ENCODE data around the gene PGBD5. TPM values are rescaled to one million over a fixed set of nuclear protein-coding genes. Genes with fewer than 3 reads are reported as not detected.

PGBD5 gene
- total and polyA plus RNA-seq, 4 donors: 0.54 to 3.0 (median 1.8) TPM

GRCh38 chr1:230308821-230309220, 117.3 kb downstream of the PGBD5 start:
- H3K9me3 ChIP-seq (ENCODE audit: control insufficient read depth in 4 of 4, insufficient read depth in 3 of 4, low read length in 3 of 4): no peaks in the 10 kb centered on the region
- H3K36me3 ChIP-seq (ENCODE audit: control insufficient read depth in 4 of 4, insufficient read depth in 4 of 4, low read length in 4 of 4): no peaks in the 10 kb centered on the region
- H3K27ac ChIP-seq (ENCODE audit: low read depth in 1 of 2, low read length in 1 of 2): no peak overlapping the region
- 91 to 98% methylated on average over 17 of the region's 17 CpGs for WGBS, 2 donors
- H3K4me3 ChIP-seq: no peak overlapping the region
- H3K4me1 ChIP-seq (ENCODE audit: control insufficient read depth in 5 of 5, insufficient read depth in 5 of 5, low read length in 5 of 5): peaks cover 0 to 6% (median 0%) of the 10 kb centered on the region in 5 donors
- DNase-seq: no peak
- peaks cover 0 to 2% (median 0%) of the 10 kb centered on the region in 3 donors for H3K27me3 ChIP-seq (ENCODE audit: control insufficient read depth in 3 of 3, insufficient read depth in 3 of 3, low read length in 2 of 3)
- no peak overlapping the region for H3K9ac ChIP-seq (ENCODE audit: insufficient read depth in 1 of 2, low read length in 2 of 2)
- ATAC-seq (ENCODE audit: insufficient read depth, low FRiP score): no peak
- TF ChIP-seq CTCF (IDR thresholded peaks at IDR 0.05; ENCODE audit: control extremely low read depth, extremely low read depth): no peak

GRCh38 chr1:230308039-230308438, 118.1 kb downstream of the PGBD5 start:
- TF ChIP-seq CTCF (IDR thresholded peaks at IDR 0.05; ENCODE audit: control extremely low read depth, extremely low read depth): no peak
- Histone ChIP-seq H3K4me3 (no peak overlapping the region), H3K36me3 (ENCODE audit: control insufficient read depth in 4 of 4, insufficient read depth in 4 of 4, low read length in 4 of 4) (no peaks in the 10 kb centered on the region), H3K9me3 (ENCODE audit: control insufficient read depth in 4 of 4, insufficient read depth in 3 of 4, low read length in 3 of 4) (no peaks in the 10 kb centered on the region), H3K27ac (ENCODE audit: low read depth in 1 of 2, low read length in 1 of 2) (no peak overlapping the region), H3K27me3 (ENCODE audit: control insufficient read depth in 3 of 3, insufficient read depth in 3 of 3, low read length in 2 of 3) (peaks cover 0 to 2% (median 0%) of the 10 kb centered on the region in 3 donors), H3K4me1 (ENCODE audit: control insufficient read depth in 5 of 5, insufficient read depth in 5 of 5, low read length in 5 of 5) (peaks cover 0 to 10% (median 0%) of the 10 kb centered on the region in 5 donors), H3K9ac (ENCODE audit: insufficient read depth in 1 of 2, low read length in 2 of 2) (no peak overlapping the region)
- DNase-seq: peak; percentile 28 to 54 (median 29)
- 71 to 84% methylated on average over 8 of the region's 8 CpGs for WGBS, 2 donors
- ATAC-seq (ENCODE audit: insufficient read depth, low FRiP score): no peak

- Histone ChIP-seq H3K27ac (ENCODE audit: low read depth in 1 of 2, low read length in 1 of 2) (no peak overlapping the region), H3K9me3 (ENCODE audit: control insufficient read depth in 4 of 4, insufficient read depth in 3 of 4, low read length in 3 of 4) (no peaks in the 10 kb centered on the region), H3K4me3 (no peak overlapping the region), H3K27me3 (ENCODE audit: control insufficient read depth in 3 of 3, insufficient read depth in 3 of 3, low read length in 2 of 3) (peaks cover 0 to 2% (median 0%) of the 10 kb centered on the region in 3 donors), H3K9ac (ENCODE audit: insufficient read depth in 1 of 2, low read length in 2 of 2) (no peak overlapping the region), H3K36me3 (ENCODE audit: control insufficient read depth in 4 of 4, insufficient read depth in 4 of 4, low read length in 4 of 4) (no peaks in the 10 kb centered on the region), H3K4me1 (ENCODE audit: control insufficient read depth in 5 of 5, insufficient read depth in 5 of 5, low read length in 5 of 5) (peaks cover 0 to 10% (median 0%) of the 10 kb centered on the region in 5 donors)
- ATAC-seq (ENCODE audit: insufficient read depth, low FRiP score) (no peak), DNase-seq (peak in 1 of 3 donors; percentile 26)
- WGBS, 2 donors: 55 to 70% methylated on average over 4 of the region's 4 CpGs
- no peak for TF ChIP-seq CTCF (IDR thresholded peaks at IDR 0.05; ENCODE audit: control extremely low read depth, extremely low read depth)
Measured at GRCh38 chr1:230307213-230307612, 118.9 kb downstream of the PGBD5 start.

- H3K27me3 ChIP-seq (ENCODE audit: control insufficient read depth in 3 of 3, insufficient read depth in 3 of 3, low read length in 2 of 3): no peaks in the 10 kb centered on the region
- H3K36me3 ChIP-seq (ENCODE audit: control insufficient read depth in 4 of 4, insufficient read depth in 4 of 4, low read length in 4 of 4): no peaks in the 10 kb centered on the region
- TF ChIP-seq CTCF (IDR thresholded peaks at IDR 0.05; ENCODE audit: control extremely low read depth, extremely low read depth): no peak
- 53 to 72% methylated on average over 4 of the region's 4 CpGs for WGBS, 2 donors
- no peak overlapping the region for H3K27ac ChIP-seq (ENCODE audit: low read depth in 1 of 2, low read length in 1 of 2)
- ATAC-seq (ENCODE audit: insufficient read depth, low FRiP score) (no peak), DNase-seq (no peak)
- H3K4me3 ChIP-seq: no peak overlapping the region
- no peaks in the 10 kb centered on the region for H3K9me3 ChIP-seq (ENCODE audit: control insufficient read depth in 4 of 4, insufficient read depth in 3 of 4, low read length in 3 of 4)
- no peak overlapping the region for H3K9ac ChIP-seq (ENCODE audit: insufficient read depth in 1 of 2, low read length in 2 of 2)
- H3K4me1 ChIP-seq (ENCODE audit: control insufficient read depth in 5 of 5, insufficient read depth in 5 of 5, low read length in 5 of 5): peaks cover 0 to 10% (median 0%) of the 10 kb centered on the region in 5 donors
Measured at GRCh38 chr1:230306169-230306568, 120.0 kb downstream of the PGBD5 start.
